ENCODE results near the gene MUSK. TPM values are rescaled to one million over a fixed set of nuclear protein-coding genes. Genes with fewer than 3 reads are reported as not detected.

The MUSK gene
- total RNA-seq, 4 donors from 2014 or later: 0.31 to 0.37 TPM; not detected in 2

GRCh38 chr9:110655754-110656641, 12.6 kb upstream of the MUSK start:
- peak; percentile 67 for ATAC-seq (ENCODE audit: low FRiP score)
- no peak for DNase-seq (ENCODE audit: low spot score)
- TF ChIP-seq CTCF (IDR thresholded peaks at IDR 0.05): no peak

- no peak for TF ChIP-seq CTCF (IDR thresholded peaks at IDR 0.05)
- ATAC-seq (ENCODE audit: low FRiP score) (peak; percentile 85), DNase-seq (ENCODE audit: low spot score) (no peak)
Measured at GRCh38 chr9:110659891-110660541, 8.6 kb upstream of the MUSK start.

GRCh38 chr9:110669433-110669832, 842 bp downstream of the MUSK start:
- no peak for ATAC-seq (ENCODE audit: low FRiP score)
- no peak for DNase-seq (ENCODE audit: low spot score)
- no peak for TF ChIP-seq CTCF (IDR thresholded peaks at IDR 0.05)

GRCh38 chr9:110671849-110672248, 3.3 kb downstream of the MUSK start:
- TF ChIP-seq CTCF (IDR thresholded peaks at IDR 0.05): no peak
- DNase-seq (ENCODE audit: low spot score) (no peak), ATAC-seq (ENCODE audit: low FRiP score) (no peak)

GRCh38 chr9:110672873-110673510, 4.4 kb downstream of the MUSK start:
- TF ChIP-seq CTCF (IDR thresholded peaks at IDR 0.05): no peak
- DNase-seq (ENCODE audit: low spot score) (no peak), ATAC-seq (ENCODE audit: low FRiP score) (no peak)

- ATAC-seq (ENCODE audit: low FRiP score) (no peak), DNase-seq (ENCODE audit: low spot score) (no peak)
- TF ChIP-seq CTCF (IDR thresholded peaks at IDR 0.05): no peak
Measured at GRCh38 chr9:110687497-110687896, 18.9 kb downstream of the MUSK start.

Measured in omental fat pad (tissue), 4 donors.